Ovary (tissue), 9 donors: ENCODE measurements around the gene NACAD. TPM values are rescaled to one million over a fixed set of nuclear protein-coding genes. Genes with fewer than 3 reads are reported as not detected.

Source experiments
- DNase-seq, 5 donors: peaks; one replicate each; pipeline ENCODE4 v3.0.0-alpha.2; 2019 to 2020
- H3K27ac ChIP-seq, 2 donors: fragments of 200-600 bp; one replicate each; pipeline versions ENCODE4 v1.5.1 to v1.8.0; 2019 to 2022
- H3K27me3 ChIP-seq: fragments of 200-600 bp; one replicate; pipeline ENCODE4 v1.8.0; 2022
- H3K36me3 ChIP-seq: fragments of 200-600 bp; sonication (generic); one replicate; pipeline ENCODE4 v1.5.1; 2019
- H3K4me1 ChIP-seq: one replicate; pipeline ENCODE4 v1.8.1; 2013; ENCODE audit warnings: mild to moderate bottlenecking, moderate library complexity; ENCODE audit not compliant: insufficient read depth
- H3K4me3 ChIP-seq: fragments of 200-600 bp; sonication (generic); one replicate; pipeline ENCODE4 v1.5.1; 2017
- H3K9me3 ChIP-seq, 2 donors: fragments of 200-600 bp in 1 of 2; sonication (generic) in 1 of 2; one replicate each; pipeline versions ENCODE4 v1.5.1 to v1.8.1; 2013 to 2019; ENCODE audit warnings: mild to moderate bottlenecking in 1 of 2, moderate library complexity in 1 of 2
- CTCF ChIP-seq, 3 donors: fragments of 450-650 bp in 2 of 3; fragments of 200-600 bp in 1 of 3; IDR thresholded peaks; one replicate each; pipeline versions ENCODE4 v1.5.1 to v1.8.0; 2016 to 2022; ENCODE audit warnings: antibody characterized with exemption in 3 of 3, mild to moderate bottlenecking in 1 of 3
- EP300 ChIP-seq: sonication (generic); formaldehyde crosslinking; IDR thresholded peaks from one replicate; pipeline ENCODE4 v1.6.1; 2017; ENCODE audit warnings: antibody characterized with exemption
- POLR2A ChIP-seq: fragments of 450-650 bp; IDR thresholded peaks from one replicate; pipeline ENCODE4 v1.6.1; 2017; ENCODE audit warnings: antibody characterized with exemption, mild to moderate bottlenecking, moderate library complexity
- WGBS, 3 donors: extraction: QIAGEN DNeasy Blood & Tissue Kit in 1 of 3; methylation state at CpG; one replicate each; pipeline versions ENCODE4 v1.1.5 to v1.1.7; 2013 to 2017; 5-methylcytosine and 5-hydroxymethylcytosine counted together
- intact Hi-C, 4 donors: fragments of 100-400 bp; cut with DNase I; formaldehyde crosslinking; loops; one replicate each; pipeline versions ENCODE4 v1.11.0 to v1.15.1; 2022 to 2023
- polyA plus RNA-seq, 2 donors: library from polyadenylated mRNA; stranded (reverse); fragments of 200-250 nt in 1 of 2; fragments of 350-450 nt in 1 of 2; fragmentation: Illumina TruSeq in 1 of 2; extraction: RNeasy Lipid Tissue Mini Kit (QIAGEN cat#74804) in 1 of 2; gene quantifications; one replicate each; pipeline ENCODE4 v1.2.3, GENCODE V29; 2013 to 2014
- total RNA-seq, 7 donors: library from RNA; depleted of rRNA in 2 of 7; stranded (reverse); fragments of >200 nt in 2 of 7; fragmentation: NEBNext Ultra II Directional in 3 of 7; extraction: Animal tissue kit (Norgen Biotek cat#: 25700) in 3 of 7; gene quantifications; one replicate each; pipeline versions ENCODE4 v1.1.0 to v1.2.4, GENCODE V29; 2016 to 2023
- donor health status: DM: no; HTN: no; CAD: no; lungs with moderate emphysema.
- donor health status: DM: no; HTN: no; CAD: no.
- donor health status: Bipolar disorder and iron deficiency.
- donor health status: DM: yes; HTN: yes; CAD: no.
- donor health status: DM: no; HTN: no; CAD: no.
- donor health status: DM: yes; HTN: yes; CAD: no.

Gene NACAD
- total and polyA plus RNA-seq, 9 donors = 4.1 to 24.1 (median 11.0) TPM

GRCh38 chr7:45061806-45062425 lies 26.9 kb downstream of the NACAD start:
- no peak for DNase-seq
- H3K4me3 ChIP-seq = no peak overlapping the region
- H3K4me1 ChIP-seq = no peaks in the 10 kb centered on the region
- intact Hi-C loops = no loop called here
- TF ChIP-seq EP300 (no peak), POLR2A (no peak)
- H3K9me3 ChIP-seq = no peaks in the 10 kb centered on the region
- whole genome bisulfite sequencing, 3 donors = 94 to 98% (median 95%) methylated on average over 1 of the region's 1 CpG
- H3K27ac ChIP-seq = no peak overlapping the region
- no peaks in the 10 kb centered on the region for H3K36me3 ChIP-seq
- H3K27me3 ChIP-seq = no peaks in the 10 kb centered on the region

DNA sequence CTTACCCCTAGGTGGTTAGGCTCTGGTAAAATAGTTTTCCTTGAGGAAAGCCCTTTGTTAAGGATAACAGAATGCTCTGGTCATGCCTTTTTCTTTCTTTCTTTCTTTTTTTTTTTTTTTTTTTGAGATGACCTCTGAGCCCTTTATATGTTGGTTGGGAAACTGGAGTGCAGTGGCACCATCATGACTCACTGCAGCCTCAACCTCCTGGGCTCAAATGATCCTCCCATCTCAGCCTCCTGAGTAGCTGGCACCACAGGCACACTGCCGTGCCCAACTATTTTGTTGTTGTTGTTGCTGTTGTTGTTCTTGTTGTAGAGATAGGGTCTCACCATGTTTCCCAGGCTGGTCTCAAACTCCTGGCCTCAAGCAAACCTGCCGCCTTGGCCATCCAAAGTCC lies 27.4 kb downstream of the NACAD start:
- TF ChIP-seq EP300 (no peak), CTCF (IDR thresholded peaks at IDR 0.05) (no peak), POLR2A (no peak)
- WGBS, 3 donors = 98 to 100% (median 100%) methylated on average over 2 of the region's 2 CpGs
- intact Hi-C loops = no loop called here

DNA sequence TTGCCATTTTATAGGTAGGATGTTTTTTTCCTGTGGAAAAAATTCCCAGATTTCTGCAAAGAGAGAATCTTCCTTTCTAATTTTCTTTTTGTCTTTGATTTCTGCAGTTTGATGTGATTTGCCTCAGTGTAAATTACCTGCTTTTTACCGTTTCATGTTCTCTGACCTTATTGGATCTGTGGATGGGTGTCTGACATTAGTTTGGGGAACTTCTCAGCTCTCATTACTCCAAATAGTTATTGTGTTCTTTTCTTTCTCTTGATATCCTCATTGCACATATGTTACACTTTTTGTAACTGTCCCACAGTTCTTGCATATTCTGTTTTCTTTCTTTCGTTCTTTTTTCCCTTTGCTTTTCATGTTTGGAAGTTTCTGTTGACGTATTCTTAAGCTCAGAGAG lies 28.5 kb downstream of the NACAD start:
- Histone ChIP-seq H3K9me3 (no peaks in the 10 kb centered on the region), H3K27ac (no peak overlapping the region), H3K27me3 (no peaks in the 10 kb centered on the region), H3K4me3 (no peak overlapping the region), H3K4me1 (no peaks in the 10 kb centered on the region), H3K36me3 (no peaks in the 10 kb centered on the region)
- intact Hi-C loops = no loop called here
- DNase-seq = no peak
- WGBS, 3 donors = 90 to 92% (median 92%) methylated on average over 3 of the region's 3 CpGs
- TF ChIP-seq POLR2A (no peak), EP300 (no peak), CTCF (IDR thresholded peaks at IDR 0.05) (no peak)

More for the DNA sequence above, 27.4 kb downstream of the NACAD start:
- no peaks in the 10 kb centered on the region for H3K4me1 ChIP-seq
- no peaks in the 10 kb centered on the region for H3K27me3 ChIP-seq
- H3K27ac ChIP-seq = no peak overlapping the region
- H3K4me3 ChIP-seq = no peak overlapping the region
- no peak for DNase-seq
- no peaks in the 10 kb centered on the region for H3K9me3 ChIP-seq
- H3K36me3 ChIP-seq = no peaks in the 10 kb centered on the region

GRCh38 chr7:45057878-45058277 lies 30.9 kb downstream of the NACAD start:
- intact Hi-C loops = no loop called here
- Histone ChIP-seq H3K27ac (no peak overlapping the region), H3K9me3 (no peaks in the 10 kb centered on the region), H3K36me3 (no peaks in the 10 kb centered on the region), H3K4me3 (no peak overlapping the region), H3K4me1 (no peaks in the 10 kb centered on the region), H3K27me3 (no peaks in the 10 kb centered on the region)
- no peak for DNase-seq
- TF ChIP-seq CTCF (IDR thresholded peaks at IDR 0.05) (no peak), EP300 (no peak), POLR2A (no peak)
- 92 to 98% (median 96%) methylated on average over 5 of the region's 5 CpGs for WGBS, 3 donors

- no peaks in the 10 kb centered on the region for H3K36me3 ChIP-seq
- no peaks in the 10 kb centered on the region for H3K9me3 ChIP-seq
- no peak overlapping the region for H3K27ac ChIP-seq
- no peaks in the 10 kb centered on the region for H3K27me3 ChIP-seq
- no peak overlapping the region for H3K4me3 ChIP-seq
- intact Hi-C loops = no loop called here
- WGBS, 3 donors = 97 to 98% (median 97%) methylated on average over 5 of the region's 5 CpGs
- DNase-seq = no peak
- H3K4me1 ChIP-seq = no peaks in the 10 kb centered on the region
- TF ChIP-seq CTCF (IDR thresholded peaks at IDR 0.05) (no peak), POLR2A (no peak), EP300 (no peak)
These were observed 33.1 kb downstream of the NACAD start for GRCh38 chr7:45055594-45056219.
